SK-N-SH (cell line): Measurements from ENCODE around the gene PPM1A. TPM values are rescaled to one million over a fixed set of nuclear protein-coding genes. Genes with fewer than 3 reads are reported as not detected.

Source experiments
- CTCF ChIA-PET: fragments of 300-600, 350-600 bp; formaldehyde crosslinking; extraction: SDS; loops from one replicate; lab custom pipeline; 2021; lab: Yijun Ruan, JAX
- POLR2A ChIA-PET: fragments of 350-600 bp; sonication (Branson Sonifier 250); formaldehyde crosslinking; extraction: SDS; loops from one replicate; lab custom pipeline; 2020; ENCODE audit warnings: antibody characterized with exemption, inconsistent platforms; lab: Yijun Ruan, JAX
- DNase-seq: peaks from one replicate; pipeline ENCODE4 v3.0.0; 2012
- H2AFZ ChIP-seq: fragments of 200-600 bp; sonication (generic); 2 replicates; pipeline ENCODE4 v1.8.1; 2016; ENCODE audit warnings: antibody characterized with exemption, mild to moderate bottlenecking, low read depth
- H3F3A ChIP-seq: fragments of 200-600 bp; sonication (generic); replicated peaks from 2 replicates; pipeline ENCODE3; 2016; ENCODE audit warnings: antibody characterized with exemption, mild to moderate bottlenecking; ENCODE audit not compliant: insufficient read depth
- H3K27ac ChIP-seq, 2 experiments: fragments of 200-500 bp in 1 of 2; fragments of 200-600 bp in 1 of 2; sonication (Bioruptor generic) in 1 of 2; sonication (generic), shearing (Covaris generic) in 1 of 2; 2 replicates each; pipeline versions ENCODE4 v1.5.1 to v1.6.1; 2014 to 2016; ENCODE audit warnings: low read depth in 2 of 2, inconsistent platforms in 1 of 2, low read length in 1 of 2, mild to moderate bottlenecking in 1 of 2, mixed read lengths in 1 of 2
- H3K27me3 ChIP-seq: fragments of 200-600 bp; sonication (generic), shearing (Covaris generic); 2 replicates; pipeline ENCODE4 v1.6.1; 2016; ENCODE audit warnings: mixed run types; ENCODE audit not compliant: insufficient read depth
- H3K36me3 ChIP-seq, 2 experiments: fragments of 200-500 bp in 1 of 2; fragments of 200-600 bp in 1 of 2; sonication (Bioruptor generic) in 1 of 2; sonication (generic) in 1 of 2; replicated peaks in 1 of 2; 2 replicates each; pipeline versions ENCODE3 to v1.5.1; 2014 to 2016; ENCODE audit warnings: low read length in 1 of 2, mild to moderate bottlenecking in 1 of 2; ENCODE audit not compliant: insufficient read depth in 2 of 2, control insufficient read depth in 1 of 2
- H3K4me1 ChIP-seq, 2 experiments: fragments of 200-500 bp in 1 of 2; fragments of 200-600 bp in 1 of 2; sonication (Bioruptor generic) in 1 of 2; sonication (generic), shearing (Covaris generic) in 1 of 2; 2 replicates each; pipeline versions ENCODE4 v1.5.1 to v1.6.1; 2014 to 2016; ENCODE audit warnings: low read depth in 1 of 2, low read length in 1 of 2, mixed run types in 1 of 2; ENCODE audit not compliant: insufficient read depth in 2 of 2, control insufficient read depth in 1 of 2
- H3K4me2 ChIP-seq: fragments of 200-600 bp; sonication (generic), shearing (Covaris generic); 2 replicates; pipeline ENCODE4 v1.6.1; 2017; ENCODE audit warnings: mixed run types
- H3K4me3 ChIP-seq, 2 experiments: fragments of 200-500 bp in 1 of 2; fragments of 200-600 bp in 1 of 2; sonication (Bioruptor generic) in 1 of 2; sonication (generic), shearing (Covaris generic) in 1 of 2; 2 replicates each; pipeline versions ENCODE4 v1.5.1 to v1.8.1; 2014 to 2016; ENCODE audit warnings: low read depth in 2 of 2, inconsistent platforms in 1 of 2, low read length in 1 of 2, mild to moderate bottlenecking in 1 of 2, mixed read lengths in 1 of 2, moderate library complexity in 1 of 2
- H3K79me2 ChIP-seq: fragments of 200-600 bp; sonication (generic); 2 replicates; pipeline ENCODE4 v1.8.1; 2017; ENCODE audit warnings: mild to moderate bottlenecking; ENCODE audit not compliant: insufficient read depth
- H3K9ac ChIP-seq: fragments of 200-600 bp; sonication (generic); 2 replicates; pipeline ENCODE4 v1.6.1; 2017; ENCODE audit warnings: mixed run types
- H3K9me2 ChIP-seq: fragments of 200-600 bp; sonication (generic); 2 replicates; pipeline ENCODE4 v1.6.1; 2017; ENCODE audit warnings: mixed run types
- H3K9me3 ChIP-seq: fragments of 200-600 bp; sonication (generic); 2 replicates; pipeline ENCODE4 v1.6.1; 2017; ENCODE audit warnings: mixed run types, mild to moderate bottlenecking, moderate library complexity
- H4K20me1 ChIP-seq: fragments of 200-600 bp; sonication (generic); 2 replicates; pipeline ENCODE4 v1.6.1; 2017; ENCODE audit warnings: mild to moderate bottlenecking, mixed run types; ENCODE audit not compliant: insufficient read depth
- ELF1 ChIP-seq: IDR thresholded peaks from 2 replicates; pipeline ENCODE4 v1.4.0; 2012
- EP300 ChIP-seq, 2 experiments: IDR thresholded peaks; 2 replicates each; pipeline versions ENCODE4 v1.4.0 to v1.6.1; 2012; ENCODE audit warnings: borderline replicate concordance in 1 of 2, low read depth in 1 of 2, low read length in 1 of 2
- FOSL2 ChIP-seq: IDR thresholded peaks from 2 replicates; pipeline ENCODE4 v1.4.0; 2012; ENCODE audit warnings: low read depth, mild to moderate bottlenecking, moderate library complexity, borderline replicate concordance
- GATA2 ChIP-seq: sonication (generic); formaldehyde crosslinking; IDR thresholded peaks from 2 replicates; pipeline ENCODE4 v1.5.0; 2020; ENCODE audit warnings: mild to moderate bottlenecking, missing genetic modification reagents
- IRF3 ChIP-seq: fragments of 150-350 bp; IDR thresholded peaks from 2 replicates; pipeline ENCODE4 v1.6.1; 2016; ENCODE audit warnings: mild to moderate bottlenecking, low read depth, low read length
- JUND ChIP-seq: IDR thresholded peaks from 2 replicates; pipeline ENCODE4 v1.4.0; 2012
- MEF2A ChIP-seq: IDR thresholded peaks from 2 replicates; pipeline ENCODE4 v1.4.0; 2012; ENCODE audit warnings: low read depth, borderline replicate concordance
- MXI1 ChIP-seq: IDR thresholded peaks from 2 replicates; pipeline ENCODE4 v1.6.1; 2012; ENCODE audit warnings: mild to moderate bottlenecking, low read depth, low read length, improper control_type of control experiment
- NFIC ChIP-seq: IDR thresholded peaks from 2 replicates; pipeline ENCODE4 v1.4.0; 2012; ENCODE audit warnings: borderline replicate concordance
- RAD21 ChIP-seq: IDR thresholded peaks from 2 replicates; pipeline ENCODE4 v1.6.1; 2012; ENCODE audit warnings: mild to moderate bottlenecking, low read length
- RCOR1 ChIP-seq: fragments of 150-350 bp; IDR thresholded peaks from 2 replicates; pipeline ENCODE4 v1.6.1; 2017; ENCODE audit warnings: antibody characterized with exemption, low read length
- RXRA ChIP-seq: IDR thresholded peaks from 2 replicates; pipeline ENCODE4 v1.4.0; 2012; ENCODE audit warnings: low read depth, mild to moderate bottlenecking, borderline replicate concordance
- TEAD4 ChIP-seq: IDR thresholded peaks from 2 replicates; pipeline ENCODE4 v1.4.0; 2012; ENCODE audit warnings: mild to moderate bottlenecking, borderline replicate concordance; ENCODE audit not compliant: insufficient read depth
- USF2 ChIP-seq: fragments of 150-350 bp; IDR thresholded peaks from 2 replicates; pipeline ENCODE4 v1.6.1; 2017; ENCODE audit warnings: antibody characterized with exemption, low read length, low read depth, borderline replicate concordance
- YY1 ChIP-seq: IDR thresholded peaks from 2 replicates; pipeline ENCODE4 v1.4.0; 2012; ENCODE audit warnings: low read depth, mild to moderate bottlenecking
- WGBS: methylation state at CpG from one replicate; pipeline ENCODE4 v1.1.6; 2017; ENCODE audit warnings: low lambda C conversion rate; 5-methylcytosine and 5-hydroxymethylcytosine counted together
- polyA plus RNA-seq, 3 experiments: library from polyadenylated mRNA; depleted of rRNA; stranded (reverse); fragments of >200 nt; gene quantifications; 2 replicates each; pipeline ENCODE4 v1.2.3, GENCODE V29; 2012
- TF ChIP-seq, protein P1 (sequence below): fragments of 200-600 bp; sonication (generic); IDR thresholded peaks from 2 replicates; pipeline ENCODE4 v1.6.1; 2017; ENCODE audit warnings: antibody characterized with exemption, mild to moderate bottlenecking, moderate library complexity

PPM1A gene
- polyA plus RNA-seq, 1 of the 3 experiments (the other 2 are of a cell fraction), result 12.3 TPM

GRCh38 chr14:60324837-60325236 is 75.8 kb downstream of the PPM1A start:
- 74% methylated on average over 2 of the region's 2 CpGs for WGBS

DNA sequence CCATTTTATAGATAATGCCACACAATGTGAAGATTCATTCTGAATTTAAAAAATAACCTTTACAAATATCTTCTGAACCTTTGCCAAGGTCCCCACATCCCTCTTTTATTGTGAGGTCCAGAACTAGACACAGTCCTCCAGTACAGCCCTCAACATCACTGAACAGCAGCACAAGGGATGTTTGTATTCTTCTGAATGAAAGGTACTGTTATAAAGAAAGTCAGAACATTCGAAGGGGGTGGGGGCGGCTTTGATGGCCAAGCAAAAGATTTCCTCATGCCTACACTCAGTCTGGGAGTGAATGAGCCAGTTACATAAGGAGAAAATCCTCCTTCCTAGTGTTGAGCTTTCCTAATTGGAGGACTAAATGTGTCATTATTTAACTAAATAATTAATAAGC is 77.3 kb downstream of the PPM1A start:
- TF ChIP-seq USF2 (no peak), RCOR1 (no peak), GATA2 (no peak), ELF1 (no peak), MEF2A (no peak), MXI1 (no peak), IRF3 (no peak), RXRA (no peak), YY1 (no peak)
- TF ChIP-seq, protein P1, sequence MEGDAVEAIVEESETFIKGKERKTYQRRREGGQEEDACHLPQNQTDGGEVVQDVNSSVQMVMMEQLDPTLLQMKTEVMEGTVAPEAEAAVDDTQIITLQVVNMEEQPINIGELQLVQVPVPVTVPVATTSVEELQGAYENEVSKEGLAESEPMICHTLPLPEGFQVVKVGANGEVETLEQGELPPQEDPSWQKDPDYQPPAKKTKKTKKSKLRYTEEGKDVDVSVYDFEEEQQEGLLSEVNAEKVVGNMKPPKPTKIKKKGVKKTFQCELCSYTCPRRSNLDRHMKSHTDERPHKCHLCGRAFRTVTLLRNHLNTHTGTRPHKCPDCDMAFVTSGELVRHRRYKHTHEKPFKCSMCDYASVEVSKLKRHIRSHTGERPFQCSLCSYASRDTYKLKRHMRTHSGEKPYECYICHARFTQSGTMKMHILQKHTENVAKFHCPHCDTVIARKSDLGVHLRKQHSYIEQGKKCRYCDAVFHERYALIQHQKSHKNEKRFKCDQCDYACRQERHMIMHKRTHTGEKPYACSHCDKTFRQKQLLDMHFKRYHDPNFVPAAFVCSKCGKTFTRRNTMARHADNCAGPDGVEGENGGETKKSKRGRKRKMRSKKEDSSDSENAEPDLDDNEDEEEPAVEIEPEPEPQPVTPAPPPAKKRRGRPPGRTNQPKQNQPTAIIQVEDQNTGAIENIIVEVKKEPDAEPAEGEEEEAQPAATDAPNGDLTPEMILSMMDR, result no peak
- no peak overlapping the region for H3K4me2 ChIP-seq
- DNase-seq, result no peak
- no peaks in the 10 kb centered on the region for H3K9me3 ChIP-seq
- H3K36me3 ChIP-seq, result no peaks in the 10 kb centered on the region
- H3K9me2 ChIP-seq, result no peaks in the 10 kb centered on the region
- ChIA-PET POLR2A (no interaction called here), CTCF (interaction anchor here (0.8 kb wide), 1 partner anchor 235 kb away, joined by 3 read pairs; no protein-coding TSS in a partner anchor)
- no peak overlapping the region for H3K9ac ChIP-seq
- no peaks in the 10 kb centered on the region for H3F3A ChIP-seq
- no peak overlapping the region for H3K4me3 ChIP-seq
- no peaks in the 10 kb centered on the region for H4K20me1 ChIP-seq
- no peaks in the 10 kb centered on the region; the same call in 1 of the 2 replicates for H3K27me3 ChIP-seq
- H3K4me1 ChIP-seq, result peaks cover 0 to 3% of the 10 kb centered on the region in 2 experiments; a peak in 1 of 4 replicates
- no peak overlapping the region for H3K27ac ChIP-seq
- no peak overlapping the region for H2AFZ ChIP-seq
- H3K79me2 ChIP-seq, result no peaks in the 10 kb centered on the region
- 69% methylated on average over 2 of the region's 2 CpGs for WGBS

More at GRCh38 chr14:60324837-60325236, 75.8 kb downstream of the PPM1A start:
- Histone ChIP-seq H3K4me1 (peaks cover 0 to 3% of the 10 kb centered on the region in 2 experiments; a peak in 1 of 4 replicates), H3K27ac (no peak overlapping the region), H2AFZ (no peak overlapping the region), H3K9me3 (no peaks in the 10 kb centered on the region), H3K4me2 (no peak overlapping the region), H3K9me2 (no peaks in the 10 kb centered on the region), H3K4me3 (no peak overlapping the region), H3K27me3 (no peaks in the 10 kb centered on the region; the same call in 1 of the 2 replicates), H3K79me2 (no peaks in the 10 kb centered on the region), H3F3A (no peaks in the 10 kb centered on the region), H3K36me3 (no peaks in the 10 kb centered on the region), H3K9ac (no peak overlapping the region), H4K20me1 (no peaks in the 10 kb centered on the region)
- DNase-seq, result no peak
- TF ChIP-seq TEAD4 (no peak), JUND (no peak), NFIC (no peak), FOSL2 (no peak), RAD21 (no peak), GATA2 (no peak), EP300 (IDR thresholded peaks at IDR 0.05; ENCODE audit: borderline replicate concordance in 1 of 2, low read depth in 1 of 2, low read length in 1 of 2) (no peak)
- ChIA-PET CTCF (interaction anchor here (1.2 kb wide), 1 partner anchor 180 kb away, joined by 3 read pairs; no protein-coding TSS in a partner anchor), POLR2A (no interaction called here)
